DMS153 treated with DMSO at 0.1 percent for 48 hours (cell line): Measurements from ENCODE around the gene PDZD2.

Experiments
- DNase-seq: peaks from one replicate; lab custom pipeline; 2025; ENCODE audit not compliant: unreplicated experiment; lab: John Stamatoyannopoulos, UW

The PDZD2 gene

DNA sequence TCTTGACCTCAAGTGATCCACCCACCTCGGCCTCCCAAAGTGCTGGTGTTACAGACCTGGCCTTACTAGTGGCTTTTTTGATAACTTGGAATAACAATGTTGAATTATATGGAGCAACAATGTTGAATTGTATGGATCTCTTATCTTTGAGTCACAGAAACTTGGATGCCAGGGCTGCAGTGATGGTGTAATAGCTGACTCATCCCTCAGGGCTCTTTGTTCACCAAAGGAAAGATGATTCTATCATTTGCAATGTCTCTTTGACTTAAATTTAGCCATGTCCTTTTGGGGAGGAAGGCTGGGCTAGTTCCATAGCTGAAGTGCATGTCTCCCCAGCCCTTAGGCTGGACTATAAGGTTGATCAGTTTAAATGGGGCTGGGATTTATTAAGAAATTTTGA, 172.3 kb downstream of the PDZD2 start:
- DNase-seq = no peak

DNA sequence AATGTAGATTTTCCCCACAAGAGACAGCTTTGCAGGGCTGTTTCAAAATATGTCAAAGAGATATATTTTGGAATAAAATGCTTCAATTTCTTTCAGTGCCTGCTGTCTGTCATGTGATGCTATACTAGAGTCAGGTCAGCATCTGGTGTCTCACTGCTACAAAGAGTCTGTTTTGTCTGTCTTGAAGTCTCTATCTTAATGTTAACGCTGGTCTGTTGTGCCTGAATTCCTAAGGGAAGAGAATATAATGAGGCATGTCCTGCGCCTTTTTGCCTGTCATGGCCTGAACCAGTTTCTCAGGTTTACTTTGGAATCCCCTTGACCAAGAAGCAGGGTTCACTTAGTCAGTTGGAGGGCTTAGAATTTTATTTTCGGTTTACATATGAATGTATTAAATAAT, 176.4 kb downstream of the PDZD2 start:
- DNase-seq = no peak

GRCh38 chr5:31819926-31820516, 181.1 kb downstream of the PDZD2 start:
- no peak for DNase-seq

DNA sequence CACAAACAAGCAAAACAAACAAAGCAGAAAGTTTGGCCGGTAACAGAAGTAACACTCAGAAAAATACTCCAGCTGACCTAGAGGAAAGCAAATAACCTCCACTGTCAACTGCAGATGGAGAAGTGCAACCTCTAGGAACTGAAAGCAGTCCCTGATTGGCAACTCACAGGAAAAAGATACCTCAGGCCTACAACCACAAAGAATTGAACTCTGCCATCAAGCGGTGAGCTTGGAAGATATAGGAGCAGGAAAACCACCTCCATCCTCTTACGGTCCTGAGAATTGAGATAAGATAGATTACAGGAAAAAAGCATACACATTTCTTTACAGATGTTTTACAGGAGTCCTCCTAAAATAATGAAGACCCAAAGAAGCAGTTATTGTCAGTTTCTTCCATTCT, 184.5 kb downstream of the PDZD2 start:
- DNase-seq = no peak

DNA sequence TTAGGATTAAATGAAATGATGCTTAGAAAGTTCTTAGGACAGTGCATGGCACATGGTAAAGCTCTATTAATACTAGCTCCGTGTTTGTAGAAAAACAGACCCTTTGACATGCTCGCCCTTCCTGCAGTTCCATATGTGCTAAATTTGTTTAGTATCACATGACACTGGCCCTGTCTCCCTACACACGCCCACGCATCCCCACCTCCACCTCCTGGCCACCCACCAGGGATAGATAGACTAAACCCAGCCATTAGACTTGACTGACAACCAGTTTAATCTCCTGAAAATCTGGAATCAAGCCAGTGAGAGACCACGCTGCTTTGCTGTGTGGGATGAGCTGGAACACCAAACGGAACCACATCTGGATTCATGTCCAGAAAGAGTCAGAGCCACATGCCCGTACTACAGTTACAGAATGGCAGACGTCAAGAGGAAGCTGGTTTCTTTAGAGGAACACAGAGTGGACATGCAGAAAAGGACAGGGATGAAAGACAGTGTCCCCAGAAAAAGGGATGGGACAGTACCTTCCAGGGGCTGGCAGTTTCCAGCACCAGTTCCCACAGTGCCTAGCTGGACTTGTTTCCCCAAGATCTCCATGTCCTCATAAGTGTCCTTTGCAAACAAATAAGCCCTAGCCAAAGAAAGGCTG, 186.1 kb downstream of the PDZD2 start:
- no peak for DNase-seq

DNA sequence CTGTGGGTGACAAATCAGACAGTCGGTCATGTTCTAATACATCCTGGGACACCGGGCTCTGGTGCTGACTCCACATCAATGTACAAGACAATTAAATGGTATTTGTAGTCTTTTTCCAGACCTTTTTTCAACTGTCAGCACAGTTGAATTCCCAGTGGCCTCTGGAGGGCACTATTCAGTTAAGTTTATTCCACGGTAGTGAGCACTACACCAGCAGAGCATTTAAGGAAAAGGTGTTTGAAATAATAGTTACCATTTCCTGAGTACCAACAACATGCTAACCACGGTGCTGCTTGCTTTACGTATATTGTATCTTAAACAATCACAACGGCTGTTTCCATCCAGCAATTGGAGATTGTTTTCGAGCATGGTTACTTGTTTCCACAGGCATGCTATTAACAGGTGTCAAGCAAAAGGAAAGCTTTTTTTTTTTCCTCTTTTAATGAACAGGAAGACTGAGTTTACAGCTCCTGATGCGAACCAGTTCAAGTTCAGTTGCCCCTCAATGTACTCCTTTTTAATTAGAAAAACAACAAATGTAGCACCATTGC, 186.7 kb downstream of the PDZD2 start:
- DNase-seq = peak; percentile 70

DNA sequence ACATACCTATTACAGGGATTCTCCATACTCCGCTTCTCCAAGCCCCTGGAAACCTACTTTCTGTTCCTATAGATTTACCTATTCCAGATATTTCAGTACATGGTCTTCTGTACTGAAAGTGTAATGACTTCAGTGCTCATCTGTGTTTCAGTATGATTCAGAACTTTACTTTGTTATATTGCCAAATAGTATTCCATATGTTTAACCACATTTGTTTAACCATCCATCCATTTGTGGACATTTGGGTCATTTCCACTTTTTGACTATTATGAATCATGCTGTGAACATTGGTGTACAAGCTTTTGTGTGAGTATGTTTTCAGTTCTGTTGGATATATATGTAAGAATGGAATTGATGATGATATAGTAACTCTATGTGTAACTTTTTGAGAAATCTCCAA, 188.9 kb downstream of the PDZD2 start:
- DNase-seq = no peak

DNA sequence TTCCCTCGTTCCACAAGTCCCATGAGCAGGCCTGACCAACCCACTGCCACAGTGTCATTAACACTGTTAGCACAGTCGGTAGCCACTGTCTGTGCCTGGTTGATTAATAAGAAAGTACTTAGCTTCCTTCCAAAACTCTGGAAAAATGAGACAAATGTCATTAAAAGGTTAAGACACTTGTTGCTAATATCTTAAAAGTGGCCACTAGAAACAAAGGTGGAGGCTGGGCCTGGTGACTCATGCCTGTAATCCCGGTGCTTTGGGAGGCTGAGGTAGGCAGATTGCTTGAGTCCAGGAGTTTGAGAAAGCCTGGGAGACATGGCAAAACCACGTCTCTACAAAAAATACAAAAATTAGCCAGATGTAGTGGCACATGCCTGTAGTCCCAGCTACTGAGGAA, 194.0 kb downstream of the PDZD2 start:
- DNase-seq = no peak

DNA sequence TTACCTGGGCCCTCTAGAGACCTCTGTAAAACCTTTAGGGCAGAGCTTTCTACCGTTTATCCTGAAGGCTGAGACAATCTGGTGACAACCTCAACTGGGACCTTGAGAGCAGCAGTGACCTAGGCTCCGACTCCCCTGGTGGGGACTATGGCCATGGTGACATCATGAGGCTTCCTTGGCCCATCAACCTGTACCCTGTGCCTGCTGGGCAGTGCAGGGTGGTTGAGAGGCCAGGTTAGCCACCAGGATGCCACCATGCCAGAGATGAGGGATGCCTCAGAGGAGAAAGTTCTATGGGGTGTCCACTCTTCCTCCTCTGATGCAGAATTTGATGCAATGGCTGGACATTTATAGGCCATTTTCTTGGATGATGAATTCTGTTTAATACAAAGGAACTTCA, 194.8 kb downstream of the PDZD2 start:
- no peak for DNase-seq

GRCh38 chr5:31844622-31845345, 205.9 kb downstream of the PDZD2 start:
- DNase-seq = no peak

- DNase-seq = no peak
These were observed 206.4 kb downstream of the PDZD2 start for GRCh38 chr5:31845361-31845760.

GRCh38 chr5:31846934-31847333, 208.0 kb downstream of the PDZD2 start:
- no peak for DNase-seq

- no peak for DNase-seq
These were observed 208.4 kb downstream of the PDZD2 start for GRCh38 chr5:31847354-31847753.

DNA sequence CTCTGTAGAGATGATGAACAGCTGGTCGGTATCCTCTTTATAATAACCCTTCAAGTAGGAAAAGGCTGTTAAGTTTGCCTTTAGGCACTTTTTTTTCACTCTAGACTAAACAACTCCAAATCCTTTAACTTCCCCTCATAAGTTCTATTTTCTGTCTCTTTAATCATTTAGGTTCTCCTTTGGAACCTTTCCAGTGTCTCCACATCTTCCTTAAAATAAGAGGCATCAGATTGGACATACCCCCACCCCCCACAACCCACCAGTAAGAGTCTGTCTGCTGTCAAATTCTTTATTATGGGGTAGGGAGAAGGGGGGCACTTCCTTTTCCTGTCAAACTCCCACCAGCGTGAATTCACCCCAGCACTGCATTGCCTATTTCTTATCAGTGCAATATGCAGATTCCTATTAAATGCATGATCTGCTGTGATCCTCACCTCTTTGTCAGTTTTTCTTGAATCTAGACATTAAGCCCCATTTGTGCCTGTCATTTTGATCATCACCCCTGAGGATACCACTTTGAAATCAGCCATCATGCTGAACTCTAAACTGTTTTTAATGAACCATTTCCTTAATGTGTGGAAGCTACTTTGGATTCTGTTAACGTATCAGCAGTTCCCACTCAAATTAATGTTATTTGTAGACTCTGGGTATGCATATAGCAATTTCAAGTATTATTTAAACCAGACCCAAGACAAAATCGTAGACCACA, 212.2 kb downstream of the PDZD2 start:
- DNase-seq = no peak

DNA sequence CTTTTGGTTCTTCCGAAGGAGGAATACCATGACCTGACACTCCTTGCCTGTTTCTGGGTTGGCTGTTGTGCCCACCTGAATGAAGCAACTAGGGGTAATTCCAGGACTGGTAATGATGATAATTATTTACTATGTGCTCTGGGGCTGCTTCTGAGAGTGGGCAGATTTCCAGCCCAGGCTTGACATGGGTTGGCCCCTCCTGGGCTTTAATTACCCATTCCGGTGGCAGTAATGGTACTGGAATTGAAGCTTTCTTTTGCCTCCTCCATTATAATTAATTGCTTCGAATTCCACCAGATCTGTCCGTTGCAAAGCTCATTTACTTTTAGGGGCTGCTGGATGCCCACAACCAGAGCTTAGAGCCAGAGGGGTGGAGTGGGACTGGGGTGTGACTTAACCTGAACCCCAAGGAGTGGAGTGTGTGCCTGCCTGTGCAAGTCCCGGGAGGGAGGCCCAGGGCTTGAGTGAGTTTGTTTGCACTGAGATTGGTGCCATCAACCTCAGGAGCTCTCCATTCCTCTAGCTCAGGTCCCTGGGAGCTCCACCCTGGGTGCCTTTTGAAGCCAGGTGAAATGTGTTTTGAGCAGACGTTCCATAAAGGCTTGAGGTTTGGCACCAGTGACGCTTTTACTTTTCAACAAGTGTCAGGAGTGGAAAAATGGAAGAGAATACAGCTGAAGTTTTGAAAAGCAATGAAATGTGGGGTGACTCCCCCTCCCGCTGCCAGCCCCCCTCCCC, 214.6 kb downstream of the PDZD2 start:
- no peak for DNase-seq

GRCh38 chr5:31854181-31855133, 215.5 kb downstream of the PDZD2 start:
- no peak for DNase-seq

GRCh38 chr5:31855134-31856040, 216.5 kb downstream of the PDZD2 start:
- no peak for DNase-seq

GRCh38 chr5:31859096-31859495, 220.2 kb downstream of the PDZD2 start:
- DNase-seq = no peak

DNA sequence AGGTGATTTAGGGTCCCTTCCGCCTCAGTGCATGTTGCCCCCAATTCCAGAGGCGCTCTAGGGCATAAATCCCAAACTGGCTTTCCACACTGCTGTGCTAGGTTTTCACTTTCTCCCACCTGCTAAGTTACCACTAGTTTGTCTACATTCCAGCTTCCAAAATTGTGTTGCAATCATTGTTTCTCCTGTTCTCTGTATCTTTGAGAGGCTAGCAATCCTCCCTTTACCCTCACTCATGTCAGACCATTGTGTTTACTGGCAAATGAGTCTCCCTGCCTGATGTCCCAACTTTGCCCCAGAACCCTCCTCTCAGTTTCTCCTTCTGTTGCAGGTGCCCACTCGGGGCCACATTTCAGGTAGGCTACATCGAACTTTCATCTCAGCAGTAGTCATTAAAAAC, 221.3 kb downstream of the PDZD2 start:
- no peak for DNase-seq
